Activated CD8-positive, alpha-beta memory T cell treated with anti-CD3 and anti-CD28 coated beads, Interleukin-2, amount 10 ng/mL, durations not matched to agents 7 days and 5 days (primary cell): Measurements from ENCODE around the gene MED19. TPM values are rescaled to one million over a fixed set of nuclear protein-coding genes. Genes with fewer than 3 reads are reported as not detected.
"Not testable (repeated sequence)": the region's sequence is repeated elsewhere in the genome, so short reads cannot be mapped to it uniquely, and the experiment has no call there.

Experiments used
- ATAC-seq: fragments of 150-1000 bp; cut with Tn5 transposase; one replicate; pipeline ENCODE4 v1.10.0; 2021; ENCODE audit warnings: moderate library complexity
- CTCF ChIA-PET: fragments of 350-600 bp; sonication (Branson Sonifier 250); formaldehyde crosslinking; loops from one replicate; lab custom pipeline; 2021; ENCODE audit warnings: antibody characterized with exemption; lab: Charles Lee
- DNase-seq: peaks from one replicate; pipeline ENCODE4 v3.0.0-alpha.2; 2020
- H3K27ac Mint-ChIP-seq: one replicate; pipeline ENCODE4 v1.8.0; 2021; ENCODE audit warnings: mild to moderate bottlenecking, mixed read lengths
- H3K27me3 Mint-ChIP-seq: one replicate; pipeline ENCODE4 v1.8.0; 2021; ENCODE audit warnings: mixed read lengths
- H3K36me3 Mint-ChIP-seq: one replicate; pipeline ENCODE4 v1.8.0; 2021; ENCODE audit warnings: mild to moderate bottlenecking, mixed read lengths
- H3K4me1 Mint-ChIP-seq: one replicate; pipeline ENCODE4 v1.8.0; 2021; ENCODE audit warnings: mixed read lengths
- H3K4me3 Mint-ChIP-seq: one replicate; pipeline ENCODE4 v1.8.0; 2021; ENCODE audit warnings: mild to moderate bottlenecking, moderate library complexity, mixed read lengths
- H3K9me3 Mint-ChIP-seq: one replicate; pipeline ENCODE4 v1.8.0; 2022; ENCODE audit warnings: low read depth, mixed read lengths
- total RNA-seq, 2 experiments: library from RNA; stranded (reverse); gene quantifications; one replicate each; pipeline ENCODE4 v1.2.3, GENCODE V29; 2021

MED19 gene
- total RNA-seq, 2 experiments from 2014 or later: 11.7 to 14.9 TPM

DNA sequence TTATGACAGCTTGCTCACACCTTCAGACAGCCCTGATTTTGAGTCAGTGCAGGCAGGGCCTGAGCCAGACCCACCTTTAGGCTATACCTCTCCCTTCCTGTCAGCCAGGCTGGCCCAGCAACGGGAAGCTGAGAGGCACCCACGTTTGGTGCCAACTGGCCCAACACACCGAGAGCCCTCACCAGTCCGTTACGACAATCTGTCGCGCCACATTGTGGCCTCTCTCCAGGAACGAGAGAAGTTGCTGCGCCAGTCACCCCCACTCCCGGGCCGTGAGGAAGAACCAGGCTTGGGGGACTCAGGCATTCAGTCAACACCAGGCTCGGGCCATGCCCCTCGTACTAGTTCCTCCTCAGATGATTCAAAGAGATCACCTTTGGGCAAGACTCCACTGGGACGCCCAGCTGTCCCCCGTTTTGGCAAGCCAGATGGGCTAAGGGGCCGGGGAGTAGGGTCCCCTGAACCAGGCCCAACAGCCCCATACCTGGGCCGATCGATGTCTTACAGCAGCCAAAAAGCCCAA lies 13.1 kb downstream of the MED19 start:
- no peaks in the 10 kb centered on the region for H3K9me3 Mint-ChIP-seq
- no peak overlapping the region for H3K4me3 Mint-ChIP-seq
- H3K36me3 Mint-ChIP-seq: peaks cover 43% of the 10 kb centered on the region
- no peaks in the 10 kb centered on the region for H3K27me3 Mint-ChIP-seq
- peak; percentile 27 for ATAC-seq
- DNase-seq: no peak
- H3K4me1 Mint-ChIP-seq: no peaks in the 10 kb centered on the region
- H3K27ac Mint-ChIP-seq: no peak overlapping the region
- CTCF ChIA-PET: interaction anchor here (0.9 to 1.7 kb wide), 2 partner anchors 11 to 101 kb away, joined by 3 to 4 read pairs; no protein-coding TSS in a partner anchor

DNA sequence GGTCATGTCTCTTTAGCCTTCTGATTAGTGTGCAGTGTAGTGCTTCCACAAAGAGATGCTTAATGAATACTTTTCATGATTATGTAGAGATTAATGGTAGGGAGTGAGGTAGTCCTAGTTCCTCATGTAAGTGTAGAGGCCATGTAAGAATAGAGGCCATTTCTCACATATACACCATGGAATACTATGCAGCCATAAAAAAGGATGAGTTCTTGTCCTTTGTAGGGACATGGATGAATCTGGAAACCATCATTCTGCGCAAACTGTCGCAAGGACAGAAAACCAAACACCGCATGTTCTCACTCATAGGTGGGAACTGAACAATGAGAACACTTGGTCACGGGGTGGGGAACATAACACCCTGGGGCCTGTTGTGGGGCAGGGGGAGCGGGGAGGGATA lies 21.5 kb downstream of the MED19 start:
- H3K9me3 Mint-ChIP-seq, H3K4me1 Mint-ChIP-seq, H3K27ac Mint-ChIP-seq, H3K4me3 Mint-ChIP-seq, ATAC-seq, H3K27me3 Mint-ChIP-seq, DNase-seq: not testable (repeated sequence)
- CTCF ChIA-PET: interaction anchor here (0.6 kb wide), 1 partner anchor 21 kb away, joined by 3 read pairs; no protein-coding TSS in a partner anchor
- H3K36me3 Mint-ChIP-seq: peaks cover 45% of the 10 kb centered on the region

DNA sequence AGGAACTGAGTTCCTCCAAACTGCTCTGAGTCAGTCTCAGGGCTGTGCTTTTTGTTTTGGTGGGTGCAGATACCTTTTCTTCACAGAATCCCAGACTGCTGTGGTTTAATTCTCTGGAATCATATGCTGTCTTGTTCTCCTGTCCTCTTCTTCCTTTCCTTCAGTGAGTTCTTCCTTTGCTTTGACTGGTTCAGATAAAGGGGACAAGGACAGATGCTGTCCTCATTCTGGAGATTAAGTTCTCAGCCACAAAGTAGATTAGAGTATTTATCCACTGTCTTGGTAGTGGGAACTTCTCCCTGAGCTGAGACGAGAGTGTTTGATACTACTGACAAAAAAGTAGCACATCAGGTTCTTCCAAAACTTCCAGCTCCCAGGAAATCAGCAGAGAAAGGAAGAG lies 30.8 kb downstream of the MED19 start:
- H3K27me3 Mint-ChIP-seq: no peaks in the 10 kb centered on the region
- H3K9me3 Mint-ChIP-seq: no peaks in the 10 kb centered on the region
- H3K27ac Mint-ChIP-seq: peak overlapping the region; percentile 21
- ATAC-seq (no peak), DNase-seq (no peak)
- peaks cover 50% of the 10 kb centered on the region for H3K36me3 Mint-ChIP-seq
- H3K4me3 Mint-ChIP-seq: no peak overlapping the region
- CTCF ChIA-PET: interaction anchor here (1.5 kb wide), 1 partner anchor 31 kb away, joined by 3 read pairs; the partner anchor contains the start of genes MED19 and TMX2
- peaks cover 44% of the 10 kb centered on the region for H3K4me1 Mint-ChIP-seq

DNA sequence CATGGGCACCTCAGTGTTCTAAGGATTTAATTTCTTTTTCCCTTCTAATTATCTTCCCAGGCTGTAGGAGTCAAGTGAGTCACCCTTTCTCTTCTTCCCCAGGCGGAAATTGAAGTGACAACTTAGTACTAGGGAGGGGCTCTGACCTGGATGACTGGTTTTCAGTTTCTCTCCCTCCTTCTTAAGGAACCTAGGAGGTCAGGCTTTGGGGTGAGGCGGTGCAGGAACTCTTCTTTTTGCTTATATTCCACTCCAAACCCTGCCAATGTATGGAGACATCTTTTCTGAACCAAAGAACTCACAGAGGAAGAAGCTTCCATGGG lies 31.5 kb downstream of the MED19 start:
- H3K36me3 Mint-ChIP-seq: peaks cover 57% of the 10 kb centered on the region
- DNase-seq: no peak
- no peaks in the 10 kb centered on the region for H3K9me3 Mint-ChIP-seq
- CTCF ChIA-PET: interaction anchor here (1.5 kb wide), 1 partner anchor 32 kb away, joined by 3 read pairs; the partner anchor contains the start of genes MED19 and TMX2
- peak; percentile 65 for ATAC-seq
- H3K27me3 Mint-ChIP-seq: no peaks in the 10 kb centered on the region
- peak overlapping the region; percentile 80 for H3K27ac Mint-ChIP-seq
- H3K4me3 Mint-ChIP-seq: no peak overlapping the region
- peaks cover 51% of the 10 kb centered on the region for H3K4me1 Mint-ChIP-seq

DNA sequence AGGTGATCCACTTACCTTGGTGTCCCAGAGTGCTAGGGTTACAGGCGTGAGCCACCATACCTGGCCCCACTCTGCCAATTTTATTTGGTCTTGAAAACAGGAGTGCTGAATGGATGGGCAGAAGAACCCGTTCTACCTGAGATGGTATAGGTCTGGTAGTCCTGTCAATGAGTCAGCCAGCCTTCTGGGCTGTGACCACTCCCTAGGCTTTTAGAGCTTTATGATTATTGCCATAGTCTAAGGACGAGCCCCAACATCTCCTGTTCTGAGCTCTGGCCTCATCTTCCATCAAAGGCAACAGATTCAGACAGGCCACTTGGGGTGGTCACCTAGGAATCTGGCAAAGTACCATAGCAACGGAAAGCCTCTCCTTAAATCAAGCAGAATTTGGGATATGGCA lies 32.6 kb downstream of the MED19 start:
- ATAC-seq (no peak), DNase-seq (no peak)
- CTCF ChIA-PET: no interaction called here
- H3K4me3 Mint-ChIP-seq: no peak overlapping the region
- H3K27me3 Mint-ChIP-seq: no peaks in the 10 kb centered on the region
- no peaks in the 10 kb centered on the region for H3K9me3 Mint-ChIP-seq
- no peak overlapping the region for H3K27ac Mint-ChIP-seq
- peaks cover 61% of the 10 kb centered on the region for H3K4me1 Mint-ChIP-seq
- H3K36me3 Mint-ChIP-seq: peaks cover 53% of the 10 kb centered on the region

DNA sequence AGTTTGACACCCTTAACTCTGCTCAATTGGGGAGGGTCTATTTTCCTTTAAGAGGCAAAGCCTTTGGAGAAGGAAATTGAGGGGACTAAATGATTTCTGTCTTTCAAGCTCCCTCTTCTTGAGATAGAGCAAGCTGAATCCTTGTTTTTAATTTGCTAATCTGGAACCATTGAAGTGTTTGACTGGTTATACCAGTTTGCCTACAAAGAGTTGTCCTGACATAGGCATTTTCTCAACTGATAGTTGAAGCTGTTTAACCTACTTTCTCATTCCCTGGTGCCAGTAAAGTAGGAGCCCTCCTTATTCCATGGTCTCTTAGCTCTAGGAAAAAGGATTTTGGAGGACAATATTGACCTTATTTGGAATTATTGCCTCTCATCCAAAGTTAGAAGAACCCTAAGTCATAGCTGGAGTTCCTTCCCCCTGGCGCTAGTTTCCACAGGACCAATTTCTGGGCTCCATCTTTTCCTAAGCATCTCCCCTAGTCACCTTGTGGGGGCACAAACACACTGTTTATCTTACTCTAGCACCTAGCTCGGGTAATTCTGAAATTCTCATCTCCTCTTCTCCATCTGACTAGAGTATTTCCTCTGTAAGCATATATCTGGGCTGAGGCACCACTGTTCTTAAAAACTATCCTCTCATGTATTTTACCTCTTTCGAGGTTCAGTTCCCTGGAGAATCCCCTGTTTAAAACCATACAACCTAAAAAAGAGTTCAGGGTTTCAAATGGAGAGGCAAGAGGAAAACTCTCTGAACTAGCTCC lies 36.7 kb downstream of the MED19 start:
- no peaks in the 10 kb centered on the region for H3K9me3 Mint-ChIP-seq
- peak overlapping the region; percentile 26 for H3K27ac Mint-ChIP-seq
- H3K4me3 Mint-ChIP-seq: no peak overlapping the region
- H3K4me1 Mint-ChIP-seq: peaks cover 75% of the 10 kb centered on the region
- DNase-seq: no peak
- no peaks in the 10 kb centered on the region for H3K27me3 Mint-ChIP-seq
- ATAC-seq: no peak
- CTCF ChIA-PET: interaction anchor here (1.1 kb wide), 1 partner anchor 36 kb away, joined by 5 read pairs; the partner anchor contains the start of genes MED19 and TMX2
- H3K36me3 Mint-ChIP-seq: peaks cover 62% of the 10 kb centered on the region

DNA sequence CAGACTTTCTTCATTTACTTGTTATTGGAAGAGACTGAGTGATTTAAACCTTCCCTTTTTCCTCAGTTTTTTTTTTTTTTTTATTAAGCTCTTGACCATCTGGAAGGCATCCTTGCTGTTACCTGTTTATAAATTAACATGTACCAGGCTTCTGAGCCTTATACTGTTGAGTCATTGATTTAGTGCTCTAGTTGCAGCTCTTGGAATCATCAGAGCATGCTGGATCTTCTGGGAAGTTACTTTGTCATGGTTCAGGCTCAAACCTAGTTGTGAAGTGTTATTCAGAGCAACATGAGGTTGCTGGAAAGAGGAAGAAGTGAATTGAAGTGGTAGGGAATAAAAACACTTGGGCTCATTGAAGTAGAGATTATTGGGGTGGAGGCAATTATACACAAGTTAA lies 37.8 kb downstream of the MED19 start:
- peaks cover 75% of the 10 kb centered on the region for H3K4me1 Mint-ChIP-seq
- H3K9me3 Mint-ChIP-seq: no peaks in the 10 kb centered on the region
- DNase-seq (no peak), ATAC-seq (no peak)
- CTCF ChIA-PET: no interaction called here
- peak overlapping the region; percentile 13 for H3K27ac Mint-ChIP-seq
- no peaks in the 10 kb centered on the region for H3K27me3 Mint-ChIP-seq
- H3K4me3 Mint-ChIP-seq: no peak overlapping the region
- peaks cover 58% of the 10 kb centered on the region for H3K36me3 Mint-ChIP-seq

DNA sequence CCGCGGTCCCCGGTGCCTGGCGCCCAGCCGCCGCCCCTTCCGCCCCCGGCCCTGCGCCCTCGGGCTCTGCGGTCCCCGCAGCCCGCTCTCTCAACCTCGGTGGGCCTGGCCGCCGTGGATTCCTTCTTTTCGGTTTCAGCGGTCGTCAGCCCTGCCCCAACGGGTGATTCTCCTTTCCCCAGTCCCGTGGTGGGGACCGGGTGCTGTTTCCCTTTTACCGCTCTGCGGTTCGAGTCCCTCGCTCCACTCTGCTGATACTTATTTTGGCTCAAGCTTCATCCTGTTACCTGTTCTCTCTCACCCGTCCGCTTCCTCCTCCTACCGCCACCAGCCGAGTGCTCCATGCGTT lies 43.6 kb downstream of the MED19 start:
- peak overlapping the region; percentile 97 for H3K27ac Mint-ChIP-seq
- ATAC-seq (peak; percentile 5), DNase-seq (peak; percentile 69)
- H3K9me3 Mint-ChIP-seq: no peaks in the 10 kb centered on the region
- H3K36me3 Mint-ChIP-seq: peaks cover 27% of the 10 kb centered on the region
- peak overlapping the region; percentile 95 for H3K4me3 Mint-ChIP-seq
- H3K4me1 Mint-ChIP-seq: peaks cover 52% of the 10 kb centered on the region
- CTCF ChIA-PET: interaction anchor here (0.5 to 3.7 kb wide), 4 partner anchors 8 to 133 kb away, joined by 3 to 18 read pairs (median 8); partner anchors contain the start of genes CLP1 and UBE2L6
- no peaks in the 10 kb centered on the region for H3K27me3 Mint-ChIP-seq

DNA sequence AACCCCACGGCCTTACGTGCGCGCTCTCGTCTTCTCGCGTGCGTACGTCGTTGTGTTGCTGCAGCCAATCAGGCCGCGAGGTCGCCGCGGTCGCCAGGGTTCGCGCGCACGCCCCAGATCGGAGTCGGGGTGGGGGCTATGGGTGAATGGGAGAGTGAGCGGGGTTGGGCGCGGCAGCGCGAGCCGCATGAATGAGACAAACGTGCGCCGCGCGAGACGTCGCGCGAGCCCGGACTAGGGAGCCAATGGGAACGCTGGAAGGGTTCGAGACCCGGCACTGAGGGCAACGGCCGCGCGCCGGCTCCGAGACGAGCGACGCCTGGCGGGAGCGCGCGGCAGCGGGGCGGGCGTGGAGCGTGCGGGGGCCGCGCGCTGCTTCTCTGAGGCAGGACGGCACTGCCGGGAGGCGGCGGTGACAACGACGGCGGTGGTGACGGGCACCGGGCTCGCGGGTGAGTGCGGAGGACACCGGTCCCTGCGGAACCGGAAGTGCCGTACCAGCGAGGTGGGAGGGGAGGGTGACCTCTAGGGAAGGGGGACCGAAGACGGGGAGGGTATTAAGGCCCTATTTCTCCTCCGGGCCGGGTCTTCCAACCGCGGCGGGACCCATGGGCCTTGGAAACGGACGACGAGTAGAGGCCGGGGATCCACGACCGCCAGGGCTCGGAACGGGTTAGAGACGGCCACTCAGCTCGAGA lies 44.1 kb downstream of the MED19 start, which contains the start of gene ZDHHC5:
Gene ZDHHC5, plus strand, starts transcription at position 379 of the 698 bp plus-strand sequence. CDS start 4,977 bp downstream, outside the sequence.
- Mint-ChIP-seq H3K27ac (peak within 1 kb of the TSS; percentile 97), H3K27me3 (no peaks in the 10 kb centered on the region), H3K36me3 (peaks cover 22% of the 10 kb centered on the region), H3K4me1 (peaks cover 47% of the 10 kb centered on the region), H3K9me3 (no peaks in the 10 kb centered on the region), H3K4me3 (peak within 1 kb of the TSS; percentile 95)
- ATAC-seq (peak; percentile 89), DNase-seq (peak; percentile 100)
- CTCF ChIA-PET: interaction anchor here (0.5 to 3.7 kb wide), 8 partner anchors 9 to 174 kb away, joined by 3 to 18 read pairs (median 3); partner anchors contain the start of genes CLP1 and UBE2L6

DNA sequence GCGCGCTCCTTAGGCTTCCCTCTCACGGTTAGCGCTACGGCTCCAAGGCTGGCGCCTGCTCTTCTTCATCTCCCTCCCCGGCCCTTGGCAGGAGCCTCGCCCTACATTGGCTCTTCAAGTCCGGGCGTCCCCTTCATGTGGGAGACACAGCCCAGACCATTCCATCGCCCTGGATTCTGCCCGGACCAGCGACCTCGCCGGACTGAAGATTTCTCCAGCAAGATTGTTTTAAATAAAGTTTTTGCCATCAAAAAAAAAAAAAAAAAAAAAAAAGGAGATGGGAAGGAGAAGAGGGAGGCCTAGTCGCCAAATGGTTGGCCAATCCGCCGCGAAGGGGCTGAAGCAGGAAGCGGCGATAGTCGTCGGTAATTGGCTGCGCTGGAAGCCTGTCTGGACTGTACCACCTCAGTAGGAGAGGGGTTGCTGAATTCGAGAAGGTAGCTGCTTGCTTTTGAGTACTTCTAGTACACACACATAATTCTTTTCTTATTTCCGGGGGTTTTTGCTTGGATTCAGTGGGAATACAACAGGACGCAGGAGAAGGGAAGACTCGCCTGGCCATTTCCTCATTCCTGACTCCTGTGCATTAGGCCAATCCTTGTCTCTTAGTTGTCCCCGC lies 44.8 kb downstream of the MED19 start:
- Mint-ChIP-seq H3K9me3 (no peaks in the 10 kb centered on the region), H3K27ac (peak overlapping the region; percentile 97), H3K27me3 (no peaks in the 10 kb centered on the region), H3K4me3 (peak overlapping the region; percentile 95), H3K4me1 (peaks cover 44% of the 10 kb centered on the region), H3K36me3 (peaks cover 16% of the 10 kb centered on the region)
- CTCF ChIA-PET: interaction anchor here (0.6 to 3.7 kb wide), 9 partner anchors 11 to 342 kb away, joined by 3 to 18 read pairs (median 3); partner anchors contain the start of genes TNKS1BP1 and UBE2L6
- DNase-seq: peak; percentile 98
- peak; percentile 77 for ATAC-seq

DNA sequence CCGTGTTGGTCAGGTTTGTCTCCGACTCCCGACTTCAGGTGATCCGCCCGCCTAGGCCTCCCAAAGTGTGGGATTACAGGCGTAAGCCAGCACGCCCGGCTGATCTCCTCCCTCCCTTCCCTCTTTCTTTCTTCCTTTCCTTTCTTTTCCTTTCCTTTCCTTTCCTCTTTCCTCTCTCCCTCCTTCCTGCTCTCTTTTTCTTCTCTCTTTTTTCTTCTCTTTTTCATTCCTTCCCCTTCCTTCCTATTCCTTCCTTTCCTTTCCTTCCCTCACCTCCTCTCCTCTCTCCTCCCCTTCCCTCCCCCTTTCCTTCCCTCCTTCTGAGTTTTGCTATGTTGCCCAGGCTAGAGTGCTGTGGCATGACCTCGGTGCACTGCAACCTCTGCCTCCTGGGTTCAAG lies 48.0 kb downstream of the MED19 start:
- Mint-ChIP-seq H3K4me1 (peaks cover 26% of the 10 kb centered on the region), H3K27ac (no peak overlapping the region), H3K4me3 (no peak overlapping the region), H3K27me3 (no peaks in the 10 kb centered on the region), H3K36me3 (peaks cover 21% of the 10 kb centered on the region), H3K9me3 (no peaks in the 10 kb centered on the region)
- ATAC-seq (no peak), DNase-seq (no peak)
- CTCF ChIA-PET: interaction anchor here (1.5 kb wide), 1 partner anchor 171 kb away, joined by 4 read pairs; no protein-coding TSS in a partner anchor

DNA sequence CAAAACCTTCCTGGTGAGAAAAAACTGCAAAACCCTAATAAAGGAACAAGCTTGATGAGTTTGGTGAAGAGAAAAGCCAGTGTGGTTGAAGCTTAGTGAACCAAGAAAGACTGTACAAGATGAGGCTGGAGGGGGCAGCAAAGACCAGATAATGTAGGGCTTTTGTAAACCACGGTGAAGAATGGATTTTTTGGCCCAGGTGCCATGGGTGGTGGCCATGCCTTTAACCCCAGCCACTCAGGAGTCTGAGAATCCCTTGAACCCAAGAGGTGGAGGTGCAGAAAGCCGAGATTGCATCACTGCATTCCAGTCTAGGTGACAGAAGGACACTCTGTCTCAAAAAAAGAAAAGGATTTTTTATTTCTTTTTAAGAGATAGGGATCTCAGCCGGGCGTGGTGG lies 49.1 kb downstream of the MED19 start:
- Mint-ChIP-seq H3K36me3 (peaks cover 19% of the 10 kb centered on the region), H3K27ac (no peak overlapping the region), H3K9me3 (no peaks in the 10 kb centered on the region), H3K4me1 (peaks cover 29% of the 10 kb centered on the region), H3K4me3 (no peak overlapping the region), H3K27me3 (no peaks in the 10 kb centered on the region)
- ATAC-seq (no peak), DNase-seq (no peak)
- CTCF ChIA-PET: interaction anchor here (1.4 kb wide), 1 partner anchor 138 kb away, joined by 5 read pairs; no protein-coding TSS in a partner anchor

DNA sequence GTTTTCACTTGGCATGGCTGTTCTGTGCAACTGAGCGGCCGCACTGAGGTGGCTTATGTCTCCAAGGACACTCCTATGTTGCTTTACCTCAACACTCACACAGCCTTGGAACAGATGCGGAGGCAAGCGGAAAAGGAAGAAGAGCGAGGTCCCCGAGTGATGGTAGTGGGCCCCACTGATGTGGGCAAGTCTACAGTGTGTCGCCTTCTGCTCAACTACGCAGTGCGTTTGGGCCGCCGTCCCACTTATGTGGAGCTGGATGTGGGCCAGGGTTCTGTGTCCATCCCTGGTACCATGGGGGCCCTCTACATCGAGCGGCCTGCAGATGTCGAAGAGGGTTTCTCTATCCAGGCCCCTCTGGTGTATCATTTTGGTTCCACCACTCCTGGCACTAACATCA lies 52.3 kb downstream of the MED19 start:
- Mint-ChIP-seq H3K4me1 (peaks cover 33% of the 10 kb centered on the region), H3K4me3 (no peak overlapping the region), H3K27me3 (no peaks in the 10 kb centered on the region), H3K9me3 (no peaks in the 10 kb centered on the region), H3K27ac (no peak overlapping the region), H3K36me3 (peaks cover 20% of the 10 kb centered on the region)
- CTCF ChIA-PET: no interaction called here
- ATAC-seq: no peak
- no peak for DNase-seq
